Activated T-cell treated with anti-CD3 and anti-CD28 coated beads, Interleukin-2, amount 50 U/mL, for 1 hour (primary cell): Measurements from ENCODE around the gene BZW2.

ENCODE experiments used
- DNase-seq: peaks from one replicate; pipeline ENCODE4 v3.0.0-alpha.2; 2020

The BZW2 gene

DNA sequence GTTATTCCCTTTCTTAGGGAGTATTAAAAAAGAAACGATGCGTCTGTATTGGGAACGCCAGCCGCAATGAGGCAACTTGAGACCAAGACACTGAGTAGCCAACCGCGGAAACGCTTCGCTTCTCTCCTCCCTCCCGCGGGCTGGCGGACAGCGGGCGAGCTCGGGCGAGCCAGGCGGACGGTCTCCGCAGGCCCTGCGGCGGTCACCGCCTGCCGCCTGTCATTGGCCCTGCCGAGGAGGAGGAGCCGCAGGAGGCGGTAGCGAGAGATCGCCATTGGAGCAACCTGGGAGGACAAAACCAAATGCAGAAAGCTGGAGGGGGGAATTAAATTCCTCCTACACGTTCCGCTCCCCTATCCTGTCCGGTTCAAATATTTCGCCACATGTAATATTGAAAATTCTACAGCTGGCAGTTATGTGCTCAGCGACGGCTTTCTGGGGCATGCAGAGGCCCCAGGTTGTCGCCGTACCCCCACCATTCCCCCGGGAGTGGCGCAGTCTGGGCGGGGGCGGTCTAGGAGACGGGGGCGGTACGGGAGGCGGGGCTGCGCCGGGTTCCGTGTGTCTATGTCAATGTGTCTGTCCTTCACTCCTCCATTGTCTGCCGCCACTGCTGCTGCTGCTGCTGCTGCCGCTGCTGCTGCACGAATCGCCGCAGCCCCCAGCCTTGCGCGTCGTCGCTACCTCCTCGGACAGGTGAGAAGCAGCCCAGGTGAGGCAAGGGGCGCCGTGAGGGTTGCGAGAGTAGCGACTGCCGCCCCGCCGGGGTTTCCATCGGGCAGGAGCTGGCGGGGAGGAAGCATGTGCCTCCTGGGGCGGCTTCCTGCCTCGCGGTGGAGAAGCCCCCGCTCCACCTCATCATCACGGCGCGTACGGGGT lies at the start of gene BZW2, which contains the start of gene ANKMY2:
BZW2 (plus strand) TSS at position 589 of the 879 bp plus-strand sequence. CDS start 19,263 bp downstream, outside the sequence.
ANKMY2 (minus strand) TSS at position 162 of the 879 bp plus-strand sequence. CDS start 181 bp downstream, outside the sequence.
- peak; percentile 92 for DNase-seq

DNA sequence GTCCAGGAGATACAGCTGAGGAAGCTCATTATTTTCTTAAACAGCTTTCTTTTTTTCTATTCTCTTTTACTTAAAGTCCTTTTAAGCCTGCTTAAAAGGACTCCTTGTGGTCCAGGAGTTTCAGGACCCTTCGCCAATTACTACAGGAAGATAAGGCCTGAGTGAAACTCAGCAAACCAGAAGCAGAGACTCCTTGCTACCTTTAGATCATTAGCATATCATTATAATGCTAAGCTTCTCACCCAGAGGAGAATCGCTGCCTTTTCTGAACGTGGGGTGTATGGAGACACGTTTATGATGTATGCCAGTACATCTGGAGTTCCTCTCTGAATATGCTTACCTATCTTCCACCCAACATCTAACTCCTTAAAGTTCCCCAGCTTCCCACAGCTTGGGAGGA lies 48.0 kb upstream of the BZW2 start:
- no peak for DNase-seq

- DNase-seq: no peak
Observed at GRCh38 chr7:16599860-16600259, 46.1 kb upstream of the BZW2 start.

GRCh38 chr7:16603633-16604032 lies 42.3 kb upstream of the BZW2 start:
- no peak for DNase-seq

DNA sequence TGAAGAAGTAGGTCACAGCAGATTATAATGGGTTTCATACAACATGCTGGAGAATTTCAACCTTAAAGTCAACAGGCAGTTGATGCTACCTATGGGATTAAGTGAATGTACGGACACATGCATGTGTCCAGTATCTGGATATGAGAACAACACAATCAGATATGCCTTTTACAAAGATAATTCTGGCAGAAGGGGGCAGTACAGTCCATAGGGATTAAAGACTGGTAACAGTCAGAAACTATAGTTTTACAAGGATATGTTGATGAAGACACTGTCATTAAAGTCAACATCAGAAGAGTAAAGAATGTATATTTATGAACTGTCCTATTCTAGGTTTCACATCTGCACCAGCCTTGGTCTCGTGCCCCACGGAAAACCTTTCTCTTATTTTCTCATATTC lies 41.9 kb upstream of the BZW2 start:
- DNase-seq: no peak

DNA sequence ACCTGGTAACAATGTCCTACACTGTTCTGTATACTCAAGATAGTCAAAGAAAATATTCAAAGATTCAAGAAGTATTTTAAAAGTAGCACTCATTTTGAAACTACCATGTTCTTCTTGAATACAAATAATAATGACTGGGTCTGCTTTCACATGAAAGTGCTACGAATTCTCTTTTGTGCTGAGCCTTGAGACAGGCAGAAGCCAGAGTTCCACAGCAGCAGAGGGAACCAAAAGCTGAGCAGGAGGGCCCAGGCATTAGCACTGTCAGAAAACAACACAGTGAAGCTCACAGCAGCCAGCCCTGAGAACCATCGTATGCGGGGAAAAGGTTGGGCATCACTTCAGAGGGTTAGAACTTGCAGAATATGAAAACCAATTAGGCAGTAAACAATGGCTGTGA lies 39.3 kb upstream of the BZW2 start:
- no peak for DNase-seq

- no peak for DNase-seq
Observed at GRCh38 chr7:16609842-16610450, 36.0 kb upstream of the BZW2 start.

GRCh38 chr7:16611711-16612110 lies 34.3 kb upstream of the BZW2 start:
- DNase-seq: no peak

DNA sequence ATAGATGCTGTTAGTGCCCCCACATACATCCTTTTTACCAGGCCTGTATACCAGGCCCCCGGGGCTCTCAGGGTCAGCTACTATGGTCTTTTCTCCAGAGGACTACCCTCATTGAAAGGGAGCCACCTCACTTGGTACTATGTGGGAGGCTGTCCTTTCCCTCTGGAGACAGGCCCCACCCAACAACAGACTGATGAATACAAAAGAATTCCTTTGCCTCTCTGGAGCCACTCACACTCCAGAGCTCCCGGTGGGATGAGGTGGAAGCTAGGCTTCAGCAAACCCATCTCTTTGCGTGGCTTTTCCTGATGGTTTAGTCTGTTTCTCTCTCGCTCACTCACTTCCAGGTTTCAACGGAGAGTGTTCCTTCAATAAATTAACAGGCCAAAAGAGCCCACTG lies 30.8 kb upstream of the BZW2 start:
- no peak for DNase-seq

DNA sequence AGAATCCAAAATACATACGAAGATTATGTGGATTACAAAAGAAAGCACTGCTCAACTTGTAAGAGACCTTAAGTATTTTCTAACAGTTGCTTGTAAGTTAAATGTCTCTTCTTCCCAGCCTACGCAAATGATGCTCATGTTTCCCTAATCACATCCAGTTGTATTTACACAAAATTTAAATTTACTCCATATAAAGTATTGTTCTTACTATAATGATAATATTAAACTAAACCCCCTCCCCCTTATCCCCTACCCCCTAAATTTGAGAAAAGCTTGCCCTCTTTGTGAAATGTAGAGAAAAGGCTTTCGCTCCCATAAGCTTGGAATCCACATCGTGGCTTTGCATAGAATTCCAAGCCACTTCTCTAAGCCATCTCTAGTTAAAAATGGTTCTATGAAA lies 29.9 kb upstream of the BZW2 start:
- DNase-seq: no peak

DNA sequence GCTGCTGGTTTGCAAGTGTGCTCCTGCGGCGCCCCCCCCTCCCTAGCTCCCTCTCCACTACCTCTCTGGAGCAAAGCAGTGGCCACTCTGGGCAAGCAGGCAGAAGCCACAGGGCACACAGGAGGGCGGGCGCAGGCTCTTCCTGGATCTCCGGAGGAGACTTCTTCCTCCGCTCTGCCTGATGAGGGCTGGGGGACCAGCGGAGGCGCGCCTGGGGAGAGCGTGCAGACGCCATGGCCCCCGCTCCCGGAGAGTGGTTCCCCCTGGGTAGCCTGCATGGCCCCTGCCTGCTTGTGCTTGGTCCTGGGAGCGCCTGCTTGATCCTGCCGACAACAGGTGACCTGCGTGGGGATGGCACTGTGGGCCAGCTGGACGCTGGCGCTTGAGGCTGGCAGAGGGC lies 29.4 kb upstream of the BZW2 start:
- no peak for DNase-seq

- no peak for DNase-seq
Observed at GRCh38 chr7:16619979-16620408, 26.0 kb upstream of the BZW2 start.

- no peak for DNase-seq
Observed at GRCh38 chr7:16626388-16626787, 19.6 kb upstream of the BZW2 start.

GRCh38 chr7:16627236-16627635 lies 18.7 kb upstream of the BZW2 start:
- no peak for DNase-seq

DNA sequence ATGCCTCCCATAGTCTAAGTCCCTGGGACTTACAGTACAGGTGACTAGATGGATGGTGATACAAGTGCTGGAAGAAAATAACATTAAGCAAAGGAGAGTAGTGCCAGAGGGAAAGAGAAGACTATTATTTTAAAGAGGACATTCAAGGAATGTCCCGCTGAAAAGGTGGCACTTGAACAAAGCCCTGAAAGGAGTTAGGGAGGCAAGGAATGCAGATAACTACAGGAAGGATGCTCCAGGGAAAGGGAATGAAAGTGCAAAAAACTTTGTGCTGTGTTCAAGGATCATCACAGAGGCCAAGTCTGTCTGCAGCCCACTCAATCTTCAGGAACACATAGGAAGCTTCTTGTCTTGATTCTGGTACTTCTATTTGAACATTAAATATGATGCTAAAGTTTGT lies 15.3 kb upstream of the BZW2 start:
- no peak for DNase-seq

DNA sequence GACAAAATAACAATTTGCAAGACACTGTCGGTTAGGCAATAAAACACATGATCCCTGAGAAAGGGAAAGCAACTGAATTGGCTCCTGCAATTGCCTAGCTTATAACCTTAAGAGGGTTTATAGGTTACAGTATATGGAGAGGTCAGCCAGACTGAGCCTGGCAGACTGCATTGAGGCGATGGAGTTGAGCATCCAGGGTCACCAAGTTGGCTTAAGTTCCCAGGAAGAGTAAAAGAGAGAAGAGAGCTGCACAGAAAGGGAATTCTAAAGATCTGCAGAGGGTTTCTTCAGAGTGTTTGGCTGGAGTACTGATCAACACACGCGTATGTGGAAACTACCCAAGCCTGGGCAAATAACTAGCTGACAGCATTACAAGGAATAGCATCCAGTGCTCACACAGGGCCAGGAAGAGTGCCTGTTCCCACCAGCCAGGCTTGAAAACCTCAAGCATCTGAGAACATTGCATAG lies 11.7 kb upstream of the BZW2 start:
- DNase-seq: no peak

DNA sequence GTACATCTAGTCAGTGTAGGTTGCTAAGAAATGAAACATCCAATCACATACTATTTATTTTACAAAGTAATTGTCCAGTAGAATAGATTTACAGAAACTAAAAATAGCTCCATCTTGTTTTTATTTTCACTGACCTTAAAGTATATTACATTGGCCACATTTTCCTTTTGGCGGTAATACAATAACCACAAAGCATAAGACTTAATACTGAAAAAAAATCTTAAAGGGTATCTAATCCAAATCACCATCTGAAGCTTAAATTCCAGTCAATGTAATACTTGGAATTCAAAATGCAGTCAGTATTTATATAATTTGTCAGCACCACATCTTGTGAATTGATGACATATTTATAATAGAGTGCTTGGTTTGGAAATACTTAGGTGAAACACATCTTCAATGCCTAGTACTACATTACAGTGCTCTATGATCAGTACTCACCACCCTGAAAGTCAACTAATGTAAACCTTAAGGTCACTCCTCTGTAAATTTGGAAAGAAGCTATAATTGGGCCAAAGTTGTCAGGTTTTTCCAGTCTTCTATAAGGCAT lies 9.4 kb upstream of the BZW2 start:
- DNase-seq: no peak

DNA sequence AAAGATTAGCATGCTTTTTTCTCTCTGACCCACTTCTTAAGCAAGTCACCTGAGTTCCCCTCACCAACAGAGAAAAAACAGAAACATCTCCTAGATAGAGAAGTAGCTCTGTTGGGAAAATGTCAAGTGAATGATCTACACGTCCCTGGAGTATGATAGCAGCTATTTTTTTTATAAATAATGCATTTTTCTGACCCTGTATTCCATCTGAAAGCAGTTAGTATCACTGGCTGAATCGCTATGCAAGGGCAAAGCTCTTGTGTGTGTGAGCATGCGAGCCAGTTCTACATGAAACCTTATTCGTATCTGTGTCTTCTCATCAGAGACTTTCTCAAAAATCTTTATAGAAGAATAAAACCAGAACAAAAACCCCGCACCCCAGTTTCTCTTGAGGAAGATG lies 8.6 kb upstream of the BZW2 start:
- DNase-seq: no peak

- DNase-seq: no peak
Observed at GRCh38 chr7:16638282-16639280, 7.4 kb upstream of the BZW2 start.

- no peak for DNase-seq
Observed at GRCh38 chr7:16644157-16644556, 1.8 kb upstream of the BZW2 start.

DNA sequence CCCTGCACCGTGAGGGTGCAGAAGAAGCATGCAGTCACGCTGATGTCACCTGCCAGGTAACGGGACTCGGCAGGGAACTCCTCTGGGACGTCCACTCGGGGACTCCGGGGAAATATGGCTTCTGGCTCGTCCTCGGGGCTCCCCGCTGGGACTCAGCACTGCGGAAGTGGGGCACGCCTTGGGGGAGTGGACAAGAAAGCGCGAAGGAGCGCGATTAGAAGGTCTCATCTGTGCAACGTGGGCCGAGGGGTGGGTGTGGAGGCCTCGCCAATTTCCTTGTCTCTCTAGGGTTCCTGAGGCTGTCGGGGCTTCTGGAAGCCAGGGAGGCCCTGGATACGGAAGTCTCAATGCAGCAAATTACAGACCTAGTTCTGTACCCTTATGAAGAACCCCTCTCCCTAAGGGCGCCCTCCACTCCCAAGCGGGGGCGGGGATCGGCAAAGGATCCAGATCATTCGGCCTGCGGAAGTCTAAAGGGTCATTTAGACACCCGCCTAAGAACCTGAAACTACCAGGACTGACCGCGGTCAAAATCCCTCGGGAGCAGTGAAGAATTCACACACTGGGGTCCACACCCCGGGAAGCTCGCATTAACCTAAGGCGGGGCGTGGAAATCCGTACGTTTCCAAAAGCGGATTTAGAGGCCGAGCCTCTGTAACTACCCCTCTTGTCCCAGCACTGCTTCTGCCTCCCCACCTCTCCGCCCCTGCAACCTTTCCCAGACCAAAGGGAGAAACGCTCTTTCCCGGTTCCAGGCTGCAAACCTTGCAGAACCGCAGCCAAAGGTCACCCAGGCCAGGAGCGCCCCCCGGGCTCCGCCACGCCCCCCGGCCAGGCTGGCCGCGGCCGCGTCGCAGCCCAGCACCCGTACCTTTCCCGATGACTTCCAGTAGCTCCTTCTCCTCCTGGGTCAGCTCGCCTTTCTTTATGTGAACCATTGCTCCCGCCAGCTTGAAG lies 1.1 kb upstream of the BZW2 start:
- DNase-seq: peak; percentile 58
